Germinal center (tissue), 1 donor: ENCODE measurements around the gene HSD17B12.

Experiments used
- DNase-seq: peaks from one replicate; pipeline ENCODE4 v3.0.0; 2012; ENCODE audit warnings: mixed read lengths, low spot score

The HSD17B12 gene

DNA sequence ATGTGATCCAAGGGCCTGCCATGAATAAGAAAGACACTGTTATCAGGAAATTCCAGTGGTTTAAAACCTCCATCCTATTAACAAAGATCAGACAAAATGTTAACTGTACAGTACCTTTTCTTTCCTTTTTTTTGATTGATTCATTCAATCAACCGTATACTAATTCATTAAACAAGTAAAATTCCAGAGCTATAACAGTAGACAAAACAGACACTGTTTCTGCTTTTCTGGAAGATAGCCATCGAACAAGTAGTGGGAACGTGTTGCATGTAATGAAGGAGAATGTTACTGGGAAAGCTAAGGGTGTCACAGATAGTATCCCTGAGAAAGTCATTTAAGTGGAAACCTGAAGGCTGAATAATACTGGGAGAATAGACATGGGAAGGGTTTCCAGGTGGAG, 126.4 kb downstream of the HSD17B12 start:
- DNase-seq: no peak

- no peak for DNase-seq
Observed at GRCh38 chr11:43810929-43811596, 130.5 kb downstream of the HSD17B12 start.

DNA sequence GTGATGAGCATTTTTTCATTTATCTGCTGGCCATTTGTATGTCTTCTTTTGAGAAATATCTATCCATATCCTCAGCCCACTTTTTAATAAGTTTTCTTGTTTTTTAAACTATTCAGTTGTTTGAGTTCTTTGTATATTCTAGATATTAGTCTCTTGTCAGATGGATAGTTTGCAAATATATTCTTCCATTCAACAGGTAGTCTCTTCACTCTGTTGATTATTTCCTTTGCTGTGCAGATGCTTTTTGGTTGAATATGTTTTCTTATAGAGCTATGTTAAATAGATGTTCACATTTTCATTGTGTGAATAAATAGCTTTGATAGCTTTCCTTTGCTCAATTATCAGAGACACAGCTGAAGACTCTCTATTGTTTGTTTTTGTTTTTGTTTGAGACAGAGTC, 131.9 kb downstream of the HSD17B12 start:
- no peak for DNase-seq

- no peak for DNase-seq
Observed at GRCh38 chr11:43818220-43818619, 137.7 kb downstream of the HSD17B12 start.

GRCh38 chr11:43819926-43820325, 139.4 kb downstream of the HSD17B12 start:
- DNase-seq: no peak

DNA sequence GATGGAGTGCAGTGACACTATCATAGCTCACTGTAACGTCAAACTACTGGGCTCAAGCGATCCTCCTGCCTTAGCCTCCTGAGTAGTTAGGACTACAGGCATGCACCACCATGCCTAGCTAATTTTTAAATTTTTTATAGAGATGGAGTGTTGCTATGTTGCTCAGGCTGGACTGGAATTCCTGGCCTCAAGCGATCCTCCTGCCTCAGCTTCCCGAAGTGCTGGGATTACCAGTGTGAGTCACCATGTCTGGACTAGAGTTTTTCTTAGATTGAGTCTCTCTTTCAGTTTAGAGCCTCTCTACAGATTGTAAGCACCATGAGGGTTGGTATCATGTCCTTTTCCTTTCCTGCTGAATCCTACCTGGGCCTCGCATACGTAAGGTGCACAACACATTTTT, 142.8 kb downstream of the HSD17B12 start:
- DNase-seq: no peak

DNA sequence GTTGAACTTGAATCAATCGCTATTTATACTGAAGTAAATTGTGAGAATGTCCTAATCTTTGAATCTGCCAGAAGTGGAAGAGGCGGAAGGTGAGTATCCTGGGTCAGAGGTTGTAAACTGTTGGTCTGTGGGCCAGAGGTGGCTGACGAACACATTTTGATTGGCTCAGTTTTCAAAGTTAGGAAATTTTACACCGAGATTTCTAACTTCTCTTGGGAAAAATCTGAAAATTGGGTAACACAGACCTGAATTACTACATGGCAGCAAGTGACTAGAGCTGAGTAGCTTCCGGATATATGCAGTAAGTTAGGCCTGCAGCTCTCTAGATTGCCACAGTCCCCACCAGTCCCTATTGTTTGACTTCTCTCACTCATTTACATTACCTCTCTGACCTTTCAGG, 143.3 kb downstream of the HSD17B12 start:
- no peak for DNase-seq

DNA sequence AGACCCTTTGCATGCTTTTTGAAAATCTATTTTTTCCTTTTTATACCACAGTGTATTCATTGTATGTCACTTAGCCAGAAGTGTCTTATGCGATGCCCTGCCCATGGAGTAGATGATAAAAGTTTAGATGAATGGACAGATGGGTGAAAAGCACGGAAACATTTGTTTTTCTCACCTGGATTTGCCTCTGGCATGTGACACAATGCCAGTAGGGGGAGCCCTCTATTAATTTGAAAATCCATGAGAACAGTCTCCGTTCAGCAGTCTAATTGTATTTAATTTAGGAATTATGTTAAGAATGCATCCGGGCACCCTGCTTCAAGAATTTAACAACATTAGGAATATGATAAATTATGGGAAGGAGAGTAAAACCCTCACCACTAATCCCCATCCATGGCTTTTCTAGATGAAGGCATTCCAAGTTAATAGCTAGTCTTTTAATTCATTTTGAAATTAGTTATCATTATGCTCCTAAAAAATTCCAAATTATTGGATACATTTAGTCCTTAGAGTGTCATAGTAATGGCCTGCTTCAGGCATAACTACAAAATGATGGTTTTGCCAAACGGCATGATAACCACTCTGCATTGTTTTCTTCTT, 144.8 kb downstream of the HSD17B12 start:
- DNase-seq: peak; percentile 4

DNA sequence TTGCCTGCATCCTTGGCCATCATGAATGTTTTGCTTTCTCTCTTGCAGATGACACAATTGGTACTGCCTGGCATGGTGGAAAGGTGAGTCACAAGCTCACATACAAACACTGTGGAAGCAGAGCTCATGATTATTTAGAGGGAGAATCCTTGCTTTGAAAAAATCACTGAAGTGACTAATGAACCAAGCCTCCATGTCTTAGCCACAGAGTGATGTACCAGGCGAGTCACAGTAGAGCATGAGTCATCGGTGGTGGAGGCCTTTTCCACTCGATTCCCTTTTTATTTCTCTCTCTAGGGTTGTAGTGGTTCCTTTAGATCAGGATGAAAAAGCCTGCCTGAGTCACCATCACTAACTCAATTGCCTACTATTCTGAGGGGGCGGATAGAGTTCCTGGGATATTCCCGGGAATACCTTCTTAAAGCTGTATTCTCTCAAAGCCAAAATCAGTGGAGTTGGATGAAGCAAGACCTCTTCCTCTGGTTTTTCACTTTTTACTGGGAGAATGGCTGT, 150.4 kb downstream of the HSD17B12 start:
- no peak for DNase-seq

GRCh38 chr11:43832536-43832935, 152.0 kb downstream of the HSD17B12 start:
- no peak for DNase-seq

- no peak for DNase-seq
Observed at GRCh38 chr11:43833657-43834073, 153.1 kb downstream of the HSD17B12 start.

GRCh38 chr11:43834286-43834685, 153.7 kb downstream of the HSD17B12 start:
- no peak for DNase-seq

GRCh38 chr11:43835104-43835503, 154.6 kb downstream of the HSD17B12 start:
- no peak for DNase-seq

DNA sequence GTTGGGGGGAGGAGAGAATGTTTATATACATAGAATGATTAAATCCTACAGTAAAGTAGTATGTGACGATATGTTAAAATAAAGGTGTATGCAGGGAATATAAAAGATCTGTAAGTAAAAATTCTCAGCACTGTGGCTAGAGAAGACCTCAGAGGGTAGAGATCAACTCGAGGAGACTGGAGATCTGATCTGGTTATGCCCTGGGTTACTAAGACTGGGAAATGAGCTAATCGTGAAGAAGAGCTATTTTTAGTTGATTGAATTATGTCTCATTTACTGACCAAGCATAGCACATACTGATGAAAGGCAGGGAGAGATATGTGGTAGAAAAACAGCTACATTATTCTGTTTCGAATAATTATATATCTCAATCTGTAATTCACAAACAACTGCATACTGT, 157.3 kb downstream of the HSD17B12 start:
- no peak for DNase-seq

GRCh38 chr11:43842021-43842420, 161.5 kb downstream of the HSD17B12 start:
- no peak for DNase-seq

- DNase-seq: no peak
Observed at GRCh38 chr11:43845816-43846215, 165.3 kb downstream of the HSD17B12 start.

DNA sequence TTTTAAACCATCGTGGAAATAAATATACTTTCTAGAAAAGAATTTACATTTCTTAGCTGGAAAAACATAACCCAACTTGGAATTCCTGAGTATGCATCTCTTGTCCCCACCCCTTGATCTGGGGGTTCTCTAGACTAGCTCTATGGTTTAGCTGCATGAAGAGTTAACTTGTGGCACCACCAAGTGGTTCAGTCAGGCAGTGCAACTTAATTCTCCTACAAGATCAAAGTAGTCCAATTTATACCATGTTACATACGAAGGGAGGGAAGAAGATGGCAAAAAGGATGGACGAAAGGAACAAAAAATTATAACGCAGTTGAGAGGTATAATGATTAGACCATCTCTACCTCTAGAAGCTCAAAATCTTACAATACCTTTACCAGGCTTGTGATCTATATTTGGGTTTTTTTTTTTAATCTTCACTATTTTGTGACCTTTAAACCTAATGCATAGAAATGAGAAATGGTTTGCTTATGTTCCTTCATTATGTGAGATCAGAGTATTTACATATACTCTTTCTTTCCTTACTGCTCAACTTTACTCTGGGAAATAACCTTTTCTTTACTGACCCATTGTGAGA, 171.6 kb downstream of the HSD17B12 start:
- peak; percentile 65 for DNase-seq

GRCh38 chr11:43853781-43854180, 173.2 kb downstream of the HSD17B12 start:
- no peak for DNase-seq

DNA sequence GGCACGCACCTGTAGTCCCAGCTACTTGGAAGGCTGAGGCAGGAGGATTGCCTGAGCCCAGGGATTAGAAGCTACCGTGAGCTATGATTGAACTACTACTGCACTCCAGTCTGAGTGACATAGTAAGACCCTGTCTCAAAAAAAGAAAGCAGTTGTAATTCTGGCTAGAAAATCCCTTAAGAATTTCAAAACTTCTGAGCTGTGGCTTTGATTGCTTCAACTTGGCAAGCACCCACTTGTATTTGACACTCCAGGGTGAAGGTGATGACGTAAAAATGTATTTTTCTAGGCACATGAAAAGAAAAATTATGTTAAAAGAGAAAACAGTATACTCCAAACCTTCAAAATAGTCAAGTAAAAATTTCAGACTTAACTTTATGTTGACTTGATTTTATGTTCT, 176.5 kb downstream of the HSD17B12 start:
- no peak for DNase-seq

- DNase-seq: no peak
Observed at GRCh38 chr11:43861141-43861540, 180.6 kb downstream of the HSD17B12 start.

GRCh38 chr11:43866520-43866919, 186.0 kb downstream of the HSD17B12 start:
- DNase-seq: no peak

GRCh38 chr11:43866969-43867368, 186.4 kb downstream of the HSD17B12 start:
- no peak for DNase-seq

- DNase-seq: no peak
Observed at GRCh38 chr11:43868852-43869567, 188.5 kb downstream of the HSD17B12 start.
